Measurements from ENCODE around the gene ADAMTS17.

DNA sequence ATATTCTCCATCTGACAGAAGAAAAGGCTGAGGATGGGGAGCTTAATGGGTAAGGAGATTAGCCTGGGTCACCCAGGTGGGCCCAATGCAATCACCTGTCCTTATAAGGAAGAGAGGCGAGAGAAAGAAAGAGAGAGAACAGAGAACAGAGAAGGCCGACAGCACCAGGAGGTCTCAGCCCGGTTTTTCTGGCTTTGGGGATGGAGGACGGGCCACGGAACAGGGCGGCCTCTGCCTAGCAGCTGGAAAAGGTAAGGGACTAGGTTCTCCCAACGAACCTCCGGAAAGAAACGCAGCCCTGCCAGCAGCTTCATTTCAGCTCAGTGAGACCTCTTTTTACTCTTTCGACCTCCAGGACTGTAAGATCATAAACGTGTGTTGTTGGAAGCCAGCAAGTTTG, 412.5 kb downstream of the ADAMTS17 start:
- TF ChIP-seq, protein P1, sequence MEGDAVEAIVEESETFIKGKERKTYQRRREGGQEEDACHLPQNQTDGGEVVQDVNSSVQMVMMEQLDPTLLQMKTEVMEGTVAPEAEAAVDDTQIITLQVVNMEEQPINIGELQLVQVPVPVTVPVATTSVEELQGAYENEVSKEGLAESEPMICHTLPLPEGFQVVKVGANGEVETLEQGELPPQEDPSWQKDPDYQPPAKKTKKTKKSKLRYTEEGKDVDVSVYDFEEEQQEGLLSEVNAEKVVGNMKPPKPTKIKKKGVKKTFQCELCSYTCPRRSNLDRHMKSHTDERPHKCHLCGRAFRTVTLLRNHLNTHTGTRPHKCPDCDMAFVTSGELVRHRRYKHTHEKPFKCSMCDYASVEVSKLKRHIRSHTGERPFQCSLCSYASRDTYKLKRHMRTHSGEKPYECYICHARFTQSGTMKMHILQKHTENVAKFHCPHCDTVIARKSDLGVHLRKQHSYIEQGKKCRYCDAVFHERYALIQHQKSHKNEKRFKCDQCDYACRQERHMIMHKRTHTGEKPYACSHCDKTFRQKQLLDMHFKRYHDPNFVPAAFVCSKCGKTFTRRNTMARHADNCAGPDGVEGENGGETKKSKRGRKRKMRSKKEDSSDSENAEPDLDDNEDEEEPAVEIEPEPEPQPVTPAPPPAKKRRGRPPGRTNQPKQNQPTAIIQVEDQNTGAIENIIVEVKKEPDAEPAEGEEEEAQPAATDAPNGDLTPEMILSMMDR (IDR thresholded peaks at IDR 0.05 in 4 of 5, conservative IDR thresholded peaks at IDR 0.05 in 1 of 5), result no peak
- TF ChIP-seq POLR2A (IDR thresholded peaks at IDR 0.05), result no peak
